Measurements from ENCODE around the gene GLYR1.

GLYR1 gene

DNA sequence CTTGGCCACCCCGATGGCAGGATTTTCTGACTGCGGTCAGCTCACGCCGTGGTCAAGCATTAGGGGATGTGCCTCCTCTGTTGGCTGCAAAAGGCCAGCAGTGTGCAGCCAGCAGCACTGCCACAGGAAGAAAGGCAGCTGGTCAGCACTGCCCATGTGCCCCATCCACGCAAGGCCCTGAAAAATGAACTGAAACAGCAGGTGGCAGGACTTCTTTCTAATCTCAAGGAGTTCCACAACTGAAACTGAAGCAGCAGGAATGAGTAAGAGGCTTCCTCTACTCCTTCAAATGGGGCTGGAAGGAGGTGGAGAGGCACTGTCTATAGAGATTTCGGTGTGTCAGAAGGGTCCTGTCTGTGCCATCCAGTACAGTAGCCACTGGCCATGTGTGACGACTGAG, 83.3 kb downstream of the GLYR1 start:
- DNase-seq (ENCODE audit: low read depth): no peak

GRCh38 chr16:4762205-4762604, 84.9 kb downstream of the GLYR1 start:
- DNase-seq (ENCODE audit: low read depth): no peak

DNA sequence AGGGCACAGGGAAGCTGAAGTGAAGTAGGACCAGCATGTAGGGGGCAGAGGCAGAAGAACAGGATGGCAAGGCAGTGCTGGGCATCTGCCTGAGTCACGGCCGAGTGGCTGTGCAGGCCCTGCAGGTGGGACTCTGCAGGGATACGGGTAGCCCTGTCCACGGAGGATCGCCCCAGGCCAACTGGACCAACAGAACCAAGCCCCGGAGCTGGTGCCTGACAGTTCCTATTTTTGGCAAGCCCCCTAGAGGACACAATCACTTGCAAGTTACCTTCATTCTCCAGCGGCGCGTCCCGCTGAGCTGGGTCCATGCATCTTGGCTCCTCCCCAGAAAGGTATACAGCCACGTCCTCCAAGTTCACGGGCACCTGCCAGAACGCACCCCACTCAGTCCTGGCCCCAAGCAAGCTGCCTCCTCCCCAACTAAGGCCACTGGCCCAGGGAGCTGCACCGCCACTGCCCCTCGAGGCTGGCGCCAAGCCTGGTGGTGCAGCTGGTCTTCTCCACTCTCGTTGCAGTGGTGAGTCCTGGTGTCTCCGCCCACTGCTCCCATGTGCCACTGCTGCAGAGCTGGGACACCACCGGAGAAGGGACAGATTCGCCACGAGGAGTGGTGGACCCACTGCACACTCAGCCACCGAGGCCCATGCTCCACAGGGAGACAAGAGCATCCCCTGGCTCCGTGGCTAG, 86.7 kb downstream of the GLYR1 start:
- DNase-seq (ENCODE audit: low read depth): no peak

- DNase-seq (ENCODE audit: low read depth): no peak
These were observed 91.4 kb downstream of the GLYR1 start for GRCh38 chr16:4755687-4756086.

- no peak for DNase-seq (ENCODE audit: low read depth)
These were observed 92.2 kb downstream of the GLYR1 start for GRCh38 chr16:4754865-4755264.

- DNase-seq (ENCODE audit: low read depth): no peak
These were observed 93.9 kb downstream of the GLYR1 start for GRCh38 chr16:4753227-4753626.
